ENCODE data around the gene ZNF598.
"Not testable (repeated sequence)": the region's sequence is repeated elsewhere in the genome, so short reads cannot be mapped to it uniquely, and the experiment has no call there.

Gene ZNF598

GRCh38 chr16:2040041-2040786, 30.6 kb upstream of the ZNF598 start:
- DNase-seq (ENCODE audit: low read depth), result no peak

- peak; percentile 79 for DNase-seq (ENCODE audit: low read depth)
These were observed 29.8 kb upstream of the ZNF598 start for GRCh38 chr16:2039274-2040031.

- DNase-seq (ENCODE audit: low read depth), result no peak
These were observed 29.0 kb upstream of the ZNF598 start for GRCh38 chr16:2038382-2039231.

DNA sequence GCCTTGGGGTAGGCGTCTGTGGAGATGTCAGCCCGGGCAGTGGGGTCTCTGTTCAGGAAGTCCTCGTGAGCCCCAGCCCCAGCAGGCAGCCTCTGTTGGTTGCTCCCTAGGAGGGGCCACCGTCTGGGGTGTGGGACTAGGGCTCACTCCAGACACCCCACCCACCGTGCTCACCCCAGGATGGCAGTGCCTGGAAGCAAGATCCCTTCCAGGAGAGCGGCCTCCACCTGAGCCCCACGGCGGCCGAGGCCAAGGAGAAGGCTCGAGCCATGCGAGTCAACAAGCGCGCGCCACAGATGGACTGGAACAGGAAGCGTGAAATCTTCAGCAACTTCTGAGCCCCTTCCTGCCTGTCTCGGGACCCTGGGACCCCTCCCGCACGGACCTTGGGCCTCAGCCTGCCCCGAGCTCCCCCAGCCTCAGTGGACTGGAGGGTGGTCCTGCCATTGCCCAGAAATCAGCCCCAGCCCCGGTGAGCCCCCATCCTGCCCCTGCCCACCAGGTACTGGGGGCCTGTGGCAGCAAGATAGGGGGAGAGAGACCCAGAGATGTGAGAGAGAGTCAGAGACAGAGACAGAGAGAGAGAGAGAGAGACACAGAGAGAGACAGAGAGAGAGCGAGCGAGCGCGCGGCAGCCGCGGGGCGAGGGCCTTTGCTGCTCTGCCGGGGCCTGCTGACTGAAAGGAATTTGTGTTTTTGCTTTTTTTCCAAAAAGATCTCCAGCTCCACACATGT, 28.2 kb upstream of the ZNF598 start:
- DNase-seq (ENCODE audit: low read depth), result no peak

- DNase-seq (ENCODE audit: low read depth), result no peak
These were observed 27.5 kb upstream of the ZNF598 start for GRCh38 chr16:2037115-2037514.

DNA sequence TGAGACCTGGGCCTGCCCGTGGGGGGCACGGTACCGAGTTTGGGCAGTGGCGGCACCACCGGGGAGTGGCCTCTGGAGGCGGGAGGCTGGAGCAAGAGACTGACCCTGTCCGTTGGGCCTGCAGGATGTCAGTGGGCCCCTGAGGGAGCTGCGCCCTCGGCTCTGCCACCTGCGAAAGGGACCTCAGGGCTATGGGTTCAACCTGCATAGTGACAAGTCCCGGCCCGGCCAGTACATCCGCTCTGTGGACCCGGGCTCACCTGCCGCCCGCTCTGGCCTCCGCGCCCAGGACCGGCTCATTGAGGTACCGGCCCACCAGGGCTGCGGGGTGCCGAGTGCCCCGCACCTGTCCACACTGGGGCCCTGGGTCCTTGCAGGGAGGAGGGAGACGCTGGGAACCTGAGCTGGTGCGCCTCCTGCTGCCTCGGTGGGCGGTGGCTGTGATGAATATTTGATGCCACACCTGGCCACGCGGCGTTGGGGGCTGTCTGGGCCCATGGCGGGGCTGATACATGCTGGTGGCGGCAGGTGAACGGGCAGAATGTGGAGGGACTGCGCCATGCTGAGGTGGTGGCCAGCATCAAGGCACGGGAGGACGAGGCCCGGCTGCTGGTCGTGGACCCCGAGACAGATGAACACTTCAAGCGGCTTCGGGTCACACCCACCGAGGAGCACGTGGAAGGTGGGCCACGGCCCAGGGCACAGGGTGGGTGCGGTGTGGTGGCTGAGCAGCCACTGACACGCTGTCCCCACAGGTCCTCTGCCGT, 26.8 kb upstream of the ZNF598 start:
- DNase-seq (ENCODE audit: low read depth), result no peak

- peak; percentile 74 for DNase-seq (ENCODE audit: low read depth)
These were observed 26.0 kb upstream of the ZNF598 start for GRCh38 chr16:2035431-2036199.

DNA sequence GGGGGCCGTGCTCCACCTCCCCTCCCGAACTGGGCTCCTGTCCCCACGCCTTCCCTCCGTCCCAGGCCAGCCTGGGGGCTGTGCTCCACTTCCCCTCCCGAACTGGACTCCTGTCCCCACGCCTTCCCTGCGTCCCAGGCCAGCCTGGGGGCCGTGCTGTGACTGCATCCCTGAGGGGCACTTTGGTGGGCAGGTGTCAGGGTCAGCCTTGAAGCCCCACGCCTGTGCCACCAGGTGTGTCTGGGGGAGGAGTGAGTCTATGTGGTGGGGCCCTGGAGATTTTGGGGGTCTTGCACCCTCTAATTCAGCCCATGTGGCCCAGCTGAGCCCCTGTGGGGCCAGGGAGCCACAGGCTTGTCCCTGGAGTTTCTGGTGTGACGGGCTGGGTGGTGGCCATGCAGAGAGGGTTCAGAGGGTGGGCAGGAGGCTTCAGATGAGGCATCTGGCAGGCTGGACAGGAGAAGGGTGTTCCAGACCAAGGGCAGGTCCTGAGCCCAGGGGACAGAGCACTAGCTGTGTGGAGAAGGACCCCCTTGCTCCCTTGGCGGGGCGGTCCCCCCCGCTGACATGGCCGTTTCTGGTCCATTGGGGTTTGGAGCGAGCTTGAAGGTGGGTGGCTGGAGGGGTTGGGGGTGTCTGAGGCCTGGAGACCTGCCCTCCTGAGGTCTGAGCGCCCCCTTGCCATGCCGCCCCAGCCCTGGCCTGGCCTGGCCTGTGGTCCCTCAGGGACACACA, 25.2 kb upstream of the ZNF598 start:
- no peak for DNase-seq (ENCODE audit: low read depth)

DNA sequence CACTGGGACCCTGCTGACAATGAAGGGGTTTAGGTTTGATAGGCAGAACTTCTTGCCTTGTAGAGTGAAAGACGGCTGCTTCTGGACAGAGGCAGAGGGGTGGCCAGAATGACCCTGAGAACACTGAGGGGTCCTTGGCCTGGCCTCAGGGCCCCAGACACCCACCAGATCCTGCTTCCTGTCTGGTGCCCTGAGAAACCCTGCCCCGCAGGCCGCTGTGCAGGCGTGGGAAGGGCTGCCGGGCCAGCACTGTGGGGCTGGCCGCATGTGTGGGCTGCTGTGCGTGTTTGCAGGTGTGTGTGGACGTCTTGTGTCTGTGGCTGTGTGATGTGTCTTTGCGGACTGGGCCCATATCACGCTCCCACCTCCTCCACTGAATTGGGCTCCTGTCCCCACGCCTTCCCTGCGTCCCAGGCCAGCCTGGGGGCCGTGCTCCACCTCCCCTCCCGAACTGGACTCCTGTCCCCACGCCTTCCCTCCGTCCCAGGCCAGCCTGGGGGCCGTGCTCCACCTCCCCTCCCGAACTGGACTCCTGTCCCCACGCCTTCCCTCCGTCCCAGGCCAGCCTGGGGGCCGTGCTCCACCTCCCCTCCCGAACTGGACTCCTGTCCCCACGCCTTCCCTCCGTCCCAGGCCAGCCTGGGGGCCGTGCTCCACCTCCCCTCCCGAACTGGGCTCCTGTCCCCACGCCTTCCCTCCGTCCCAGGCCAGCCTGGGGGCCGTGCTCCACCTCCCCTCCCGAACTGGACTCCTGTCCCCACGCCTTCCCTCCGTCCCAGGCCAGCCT, 24.5 kb upstream of the ZNF598 start:
- DNase-seq (ENCODE audit: low read depth), result not testable (repeated sequence)

DNA sequence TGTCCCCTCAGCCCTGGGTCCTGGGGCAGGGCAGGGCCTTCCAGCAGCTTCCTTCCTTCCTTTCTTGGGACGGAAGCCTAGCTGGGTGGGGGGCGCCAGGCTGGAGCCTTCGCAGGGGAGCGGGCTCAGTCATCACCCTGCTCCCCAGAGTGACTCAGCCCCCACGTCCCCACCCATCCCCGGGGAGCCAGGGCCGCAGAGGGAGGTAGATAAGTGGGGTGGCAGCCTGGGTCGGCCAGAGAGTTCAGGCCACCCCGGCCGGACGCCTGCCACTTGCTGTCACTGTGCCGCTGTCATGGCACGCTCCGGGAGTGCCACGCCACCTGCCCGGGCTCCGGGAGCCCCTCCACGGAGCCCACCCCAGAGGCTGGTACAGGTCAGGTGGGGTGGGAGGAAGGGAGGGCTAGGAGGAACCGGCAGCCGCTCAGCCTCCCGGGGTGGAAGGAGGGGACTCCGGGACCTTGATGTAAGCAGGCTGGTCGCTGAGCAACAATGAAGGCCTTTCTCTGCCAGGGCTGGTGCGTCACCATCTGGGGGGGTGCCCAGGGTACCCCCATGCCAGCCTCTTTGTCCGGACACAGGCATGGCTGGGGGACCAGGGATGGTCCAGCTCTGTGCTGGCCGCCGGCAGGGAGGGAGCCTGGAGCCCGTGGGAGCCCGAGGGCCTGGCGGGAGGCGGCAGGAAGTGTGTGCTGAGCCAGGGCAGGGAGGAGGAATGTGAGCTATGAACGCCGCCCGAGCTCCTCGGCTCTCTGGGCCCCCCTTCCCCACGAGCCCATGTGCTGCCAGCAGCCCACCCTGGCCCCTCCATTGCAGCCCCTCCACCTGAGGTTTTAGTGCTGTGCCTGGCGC, 23.7 kb upstream of the ZNF598 start:
- no peak for DNase-seq (ENCODE audit: low read depth)

GRCh38 chr16:2032285-2033056, 22.9 kb upstream of the ZNF598 start:
- no peak for DNase-seq (ENCODE audit: low read depth)

DNA sequence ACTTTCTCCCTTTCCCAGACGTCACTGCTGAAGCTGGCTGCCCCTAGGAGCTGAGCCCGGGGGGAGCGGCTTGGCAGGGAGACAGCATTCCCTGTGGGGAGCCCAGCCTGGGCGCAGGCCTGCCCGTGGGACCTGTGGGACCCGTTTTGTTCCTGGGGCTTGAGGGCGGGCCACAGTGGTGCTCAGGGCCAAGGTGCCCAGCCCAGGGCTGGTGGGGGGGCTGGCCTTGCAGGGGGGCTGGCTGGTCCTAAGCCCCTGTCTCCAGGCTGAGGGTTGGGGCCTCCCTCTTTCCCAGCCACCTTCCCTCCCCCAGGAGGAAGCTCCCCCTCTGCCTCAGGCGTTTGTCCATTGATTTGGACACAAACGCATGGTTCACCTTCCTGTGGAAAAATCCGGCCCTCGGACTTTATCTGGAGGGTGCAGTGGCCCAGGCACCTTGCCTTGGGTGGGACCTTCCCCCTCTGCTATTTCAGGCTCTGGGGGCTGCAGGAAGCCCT, 21.5 kb upstream of the ZNF598 start:
- DNase-seq (ENCODE audit: low read depth), result no peak

DNA sequence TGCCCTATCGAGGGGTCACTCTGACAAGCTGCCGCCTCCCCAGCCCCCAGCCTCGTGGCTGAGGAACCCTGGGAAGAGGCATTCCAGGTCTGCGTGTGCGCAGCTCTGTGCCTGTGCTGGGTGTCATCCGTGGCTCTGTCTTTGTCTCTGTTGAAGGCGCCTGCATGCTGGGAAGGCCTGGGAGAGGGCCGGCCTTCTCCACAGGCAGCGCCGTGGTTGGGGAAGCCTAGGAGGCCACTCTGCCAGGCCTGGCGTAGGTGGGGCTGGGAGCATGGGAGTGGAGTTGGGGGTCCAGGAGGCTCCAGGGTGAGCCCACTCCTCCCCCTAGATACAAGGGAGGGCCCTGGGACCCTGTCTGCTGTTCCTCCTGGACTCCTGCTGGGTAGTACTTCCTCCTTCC, 20.4 kb upstream of the ZNF598 start:
- no peak for DNase-seq (ENCODE audit: low read depth)

DNA sequence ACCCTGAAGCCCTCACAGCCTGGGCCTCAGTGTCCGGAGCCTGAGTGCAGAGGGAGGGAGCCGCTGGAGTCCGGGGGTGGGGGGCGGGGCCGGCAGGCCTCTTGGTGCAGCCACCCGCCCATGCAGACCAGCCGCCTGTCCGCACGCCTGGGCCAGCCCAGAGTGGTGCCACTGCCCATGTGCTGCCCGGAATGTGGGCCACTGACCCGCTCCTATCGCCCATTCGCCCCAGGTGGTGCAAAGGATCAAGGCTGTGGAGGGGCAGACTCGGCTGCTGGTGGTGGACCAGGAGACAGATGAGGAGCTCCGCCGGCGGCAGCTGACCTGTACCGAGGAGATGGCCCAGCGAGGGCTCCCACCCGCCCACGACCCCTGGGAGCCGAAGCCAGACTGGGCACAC, 19.7 kb upstream of the ZNF598 start:
- DNase-seq (ENCODE audit: low read depth), result no peak

GRCh38 chr16:2028620-2029220, 19.1 kb upstream of the ZNF598 start:
- DNase-seq (ENCODE audit: low read depth), result no peak

GRCh38 chr16:2028146-2028545, 18.5 kb upstream of the ZNF598 start:
- DNase-seq (ENCODE audit: low read depth), result no peak
